SU-DHL-6 (cell line): ENCODE results near the gene EXOC5.

Source experiments
- EZH2phosphoT487 ChIP-seq: fragments of 200-600 bp; sonication (generic), shearing (Covaris generic); conservative IDR thresholded peaks from 2 replicates; pipeline ENCODE4 v1.6.1; 2018; ENCODE audit warnings: mild to moderate bottlenecking, antibody characterized with exemption, low read length, moderate library complexity, mixed read lengths
- TF ChIP-seq, protein P1 (sequence below): fragments of 200-600 bp; sonication (generic); IDR thresholded peaks from one replicate; pipeline ENCODE4 v1.5.1; 2017; ENCODE audit warnings: antibody characterized with exemption, mild to moderate bottlenecking, low read length, moderate library complexity; ENCODE audit not compliant: insufficient read depth, poor library complexity, severe bottlenecking

DNA sequence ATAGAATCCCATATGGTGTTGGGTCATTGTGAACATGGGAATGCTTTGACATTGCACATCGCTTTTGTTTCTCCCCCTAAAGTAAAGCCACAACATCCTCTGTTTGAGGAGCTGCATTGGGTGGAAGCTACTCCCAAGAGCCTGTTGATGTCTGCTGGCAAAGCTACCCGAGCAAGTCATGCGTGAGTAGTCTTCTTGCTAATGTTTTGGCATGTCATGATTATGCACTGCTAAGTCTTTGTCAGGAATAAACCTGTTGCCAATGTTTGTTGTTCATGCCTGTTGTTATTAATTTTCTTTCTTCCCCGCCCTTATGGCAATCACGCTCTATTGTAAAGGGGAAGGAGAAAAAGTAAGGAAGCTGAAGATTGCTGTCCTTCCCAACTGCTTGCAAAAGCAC is 97.3 kb downstream of the EXOC5 start:
- TF ChIP-seq, protein P1, sequence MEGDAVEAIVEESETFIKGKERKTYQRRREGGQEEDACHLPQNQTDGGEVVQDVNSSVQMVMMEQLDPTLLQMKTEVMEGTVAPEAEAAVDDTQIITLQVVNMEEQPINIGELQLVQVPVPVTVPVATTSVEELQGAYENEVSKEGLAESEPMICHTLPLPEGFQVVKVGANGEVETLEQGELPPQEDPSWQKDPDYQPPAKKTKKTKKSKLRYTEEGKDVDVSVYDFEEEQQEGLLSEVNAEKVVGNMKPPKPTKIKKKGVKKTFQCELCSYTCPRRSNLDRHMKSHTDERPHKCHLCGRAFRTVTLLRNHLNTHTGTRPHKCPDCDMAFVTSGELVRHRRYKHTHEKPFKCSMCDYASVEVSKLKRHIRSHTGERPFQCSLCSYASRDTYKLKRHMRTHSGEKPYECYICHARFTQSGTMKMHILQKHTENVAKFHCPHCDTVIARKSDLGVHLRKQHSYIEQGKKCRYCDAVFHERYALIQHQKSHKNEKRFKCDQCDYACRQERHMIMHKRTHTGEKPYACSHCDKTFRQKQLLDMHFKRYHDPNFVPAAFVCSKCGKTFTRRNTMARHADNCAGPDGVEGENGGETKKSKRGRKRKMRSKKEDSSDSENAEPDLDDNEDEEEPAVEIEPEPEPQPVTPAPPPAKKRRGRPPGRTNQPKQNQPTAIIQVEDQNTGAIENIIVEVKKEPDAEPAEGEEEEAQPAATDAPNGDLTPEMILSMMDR, result no peak
- TF ChIP-seq EZH2phosphoT487, result no peak
